Natural killer cell (primary cell): Measurements from ENCODE around the gene TBC1D24. TPM values are rescaled to one million over a fixed set of nuclear protein-coding genes. Genes with fewer than 3 reads are reported as not detected.

Source experiments
- ATAC-seq, 3 donors: fragments of 150-1000 bp in 2 of 3; fragments of 200-7000 bp in 1 of 3; cut with Tn5 transposase; 1 replicate in 1 of 3; 2 replicates in 2 of 3; pipeline ENCODE4 v1.10.0; 2021; ENCODE audit warnings: mild to moderate bottlenecking in 2 of 3, moderate library complexity in 2 of 3
- DNase-seq, 2 donors: peaks; one replicate each; pipeline versions ENCODE4 v3.0.0 to v3.0.0-alpha.2; 2013 to 2021; ENCODE audit warnings: mixed read lengths in 1 of 2
- H3K27ac ChIP-seq: one replicate; pipeline ENCODE4 v1.5.1; 2013; ENCODE audit warnings: mild to moderate bottlenecking, low read length
- H3K27me3 ChIP-seq: one replicate; pipeline ENCODE4 v1.6.1; 2013; ENCODE audit warnings: low read length; ENCODE audit not compliant: control insufficient read depth, insufficient read depth
- H3K36me3 ChIP-seq: one replicate; pipeline ENCODE4 v1.6.1; 2013; ENCODE audit warnings: low read length; ENCODE audit not compliant: control insufficient read depth, insufficient read depth
- H3K4me1 ChIP-seq: one replicate; pipeline ENCODE4 v1.6.1; 2013; ENCODE audit warnings: low read length; ENCODE audit not compliant: control insufficient read depth, insufficient read depth
- H3K4me3 ChIP-seq: one replicate; pipeline ENCODE4 v1.5.1; 2013; ENCODE audit warnings: low read length
- H3K9me3 ChIP-seq: one replicate; pipeline ENCODE4 v1.6.1; 2013; ENCODE audit warnings: low read length; ENCODE audit not compliant: control insufficient read depth, insufficient read depth
- H3K27ac Mint-ChIP-seq, 2 donors: one replicate each; pipeline ENCODE4 v1.8.0; 2022; ENCODE audit warnings: mild to moderate bottlenecking in 2 of 2, mixed read lengths in 2 of 2, moderate library complexity in 1 of 2
- H3K27me3 Mint-ChIP-seq, 2 donors: one replicate each; pipeline ENCODE4 v1.8.0; 2022; ENCODE audit warnings: low read depth in 2 of 2, mixed read lengths in 2 of 2
- H3K36me3 Mint-ChIP-seq: one replicate; pipeline ENCODE4 v1.8.0; 2022; ENCODE audit warnings: mixed read lengths
- H3K4me1 Mint-ChIP-seq, 2 donors: one replicate each; pipeline ENCODE4 v1.8.0; 2022; ENCODE audit warnings: mixed read lengths in 2 of 2
- H3K4me3 Mint-ChIP-seq: one replicate; pipeline ENCODE4 v1.8.0; 2022; ENCODE audit warnings: mild to moderate bottlenecking, moderate library complexity, mixed read lengths
- H3K9me3 Mint-ChIP-seq, 2 donors: one replicate each; pipeline ENCODE4 v1.8.0; 2022; ENCODE audit warnings: mixed read lengths in 2 of 2
- WGBS: methylation state at CpG from one replicate; pipeline ENCODE4 v1.1.7; 2013; ENCODE audit warnings: missing lambda C conversion rate; ENCODE audit not compliant: insufficient coverage; 5-methylcytosine and 5-hydroxymethylcytosine counted together
- intact Hi-C: fragments of 100-400 bp; cut with micrococcal nuclease; formaldehyde crosslinking; loops from one replicate; pipeline ENCODE4 v1.14.2; 2022
- total RNA-seq, 4 donors: library from RNA; stranded (reverse); fragments of 120-200 nt in 1 of 4; gene quantifications; one replicate each; pipeline versions ENCODE4 v1.2.3 to v1.2.4, GENCODE V29; 2013 to 2022
- TF ChIP-seq, protein P1 (sequence below): fragments of 200-600 bp; IDR thresholded peaks from one replicate; pipeline ENCODE4 v1.8.0; 2022; ENCODE audit warnings: antibody characterized with exemption

The TBC1D24 gene
- total RNA-seq, 3 donors from 2014 or later (not counting 1 experiment from before 2014, with no cell fraction given), result 7.2 to 13.0 (median 10.9) TPM

- H3K27me3 Mint-ChIP-seq, result no peaks in the 10 kb centered on the region
- H3K9me3 Mint-ChIP-seq, result no peaks in the 10 kb centered on the region
- ATAC-seq (no peak), DNase-seq (no peak)
- H3K4me1 Mint-ChIP-seq, result no peaks in the 10 kb centered on the region
- intact Hi-C loops, result no loop called here
- TF ChIP-seq, protein P1, sequence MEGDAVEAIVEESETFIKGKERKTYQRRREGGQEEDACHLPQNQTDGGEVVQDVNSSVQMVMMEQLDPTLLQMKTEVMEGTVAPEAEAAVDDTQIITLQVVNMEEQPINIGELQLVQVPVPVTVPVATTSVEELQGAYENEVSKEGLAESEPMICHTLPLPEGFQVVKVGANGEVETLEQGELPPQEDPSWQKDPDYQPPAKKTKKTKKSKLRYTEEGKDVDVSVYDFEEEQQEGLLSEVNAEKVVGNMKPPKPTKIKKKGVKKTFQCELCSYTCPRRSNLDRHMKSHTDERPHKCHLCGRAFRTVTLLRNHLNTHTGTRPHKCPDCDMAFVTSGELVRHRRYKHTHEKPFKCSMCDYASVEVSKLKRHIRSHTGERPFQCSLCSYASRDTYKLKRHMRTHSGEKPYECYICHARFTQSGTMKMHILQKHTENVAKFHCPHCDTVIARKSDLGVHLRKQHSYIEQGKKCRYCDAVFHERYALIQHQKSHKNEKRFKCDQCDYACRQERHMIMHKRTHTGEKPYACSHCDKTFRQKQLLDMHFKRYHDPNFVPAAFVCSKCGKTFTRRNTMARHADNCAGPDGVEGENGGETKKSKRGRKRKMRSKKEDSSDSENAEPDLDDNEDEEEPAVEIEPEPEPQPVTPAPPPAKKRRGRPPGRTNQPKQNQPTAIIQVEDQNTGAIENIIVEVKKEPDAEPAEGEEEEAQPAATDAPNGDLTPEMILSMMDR, result no peak
- Histone ChIP-seq H3K4me1 (peaks cover under 1% of the 10 kb centered on the region), H3K4me3 (no peak overlapping the region), H3K27me3 (no peaks in the 10 kb centered on the region), H3K9me3 (no peaks in the 10 kb centered on the region), H3K27ac (no peak overlapping the region), H3K36me3 (peaks cover 6% of the 10 kb centered on the region)
- 92% methylated on average over 6 of the region's 6 CpGs for WGBS
- H3K36me3 Mint-ChIP-seq, result no peaks in the 10 kb centered on the region
- H3K4me3 Mint-ChIP-seq, result no peak overlapping the region
- no peak overlapping the region for H3K27ac Mint-ChIP-seq
Observed at GRCh38 chr16:2493605-2494004, 18.7 kb downstream of the TBC1D24 start.

GRCh38 chr16:2494616-2495015, 19.7 kb downstream of the TBC1D24 start:
- no peaks in the 10 kb centered on the region for H3K9me3 ChIP-seq
- no peaks in the 10 kb centered on the region for H3K4me1 ChIP-seq
- no peaks in the 10 kb centered on the region for H3K4me1 Mint-ChIP-seq
- DNase-seq, result no peak
- no peak overlapping the region for H3K4me3 ChIP-seq
- H3K27me3 Mint-ChIP-seq, result no peaks in the 10 kb centered on the region
- WGBS, result 95% methylated on average over 5 of the region's 5 CpGs
- peaks cover 6% of the 10 kb centered on the region for H3K36me3 ChIP-seq
- H3K27me3 ChIP-seq, result no peaks in the 10 kb centered on the region
- intact Hi-C loops, result no loop called here
- no peaks in the 10 kb centered on the region for H3K9me3 Mint-ChIP-seq
- no peak for ATAC-seq
- no peak overlapping the region for H3K27ac Mint-ChIP-seq
- TF ChIP-seq, protein P1, result no peak
- no peak overlapping the region for H3K27ac ChIP-seq
- H3K36me3 Mint-ChIP-seq, result no peaks in the 10 kb centered on the region
- no peak overlapping the region for H3K4me3 Mint-ChIP-seq

GRCh38 chr16:2495041-2495440, 20.1 kb downstream of the TBC1D24 start:
- no peak for DNase-seq
- Mint-ChIP-seq H3K4me3 (no peak overlapping the region), H3K4me1 (no peaks in the 10 kb centered on the region), H3K27me3 (no peaks in the 10 kb centered on the region), H3K36me3 (no peaks in the 10 kb centered on the region), H3K9me3 (no peaks in the 10 kb centered on the region), H3K27ac (no peak overlapping the region)
- no peak for ATAC-seq
- intact Hi-C loops, result no loop called here
- Histone ChIP-seq H3K27me3 (no peaks in the 10 kb centered on the region), H3K27ac (no peak overlapping the region), H3K4me1 (no peaks in the 10 kb centered on the region), H3K36me3 (peaks cover 6% of the 10 kb centered on the region), H3K9me3 (no peaks in the 10 kb centered on the region), H3K4me3 (no peak overlapping the region)
- TF ChIP-seq, protein P1, result no peak
- 93% methylated on average over 5 of the region's 5 CpGs for WGBS
